K562 (cell line): ENCODE results near the gene ADNP2.

Experiments
- ATF2 ChIP-seq: sonication (generic); formaldehyde crosslinking; IDR thresholded peaks from 2 replicates; pipeline ENCODE4 v1.8.1; 2022; ENCODE audit warnings: missing genetic modification reagents
- MYC ChIP-seq, 2 experiments: fragments of 250-450 bp in 1 of 2; sonication (Bioruptor Pico) in 1 of 2; IDR thresholded peaks; 2 replicates each; pipeline versions ENCODE4 v1.5.1 to v1.6.1; 2012 to 2021; ENCODE audit warnings: low read depth in 2 of 2, borderline replicate concordance in 1 of 2, improper control_type of control experiment in 1 of 2, low read length in 1 of 2, mild to moderate bottlenecking in 1 of 2, moderate library complexity in 1 of 2
- POLR2A ChIP-seq: fragments of 450-650 bp; conservative IDR thresholded peaks from 2 replicates; pipeline ENCODE4 v1.6.1; 2016
- PREB ChIP-seq: sonication (generic); formaldehyde crosslinking; IDR thresholded peaks from 2 replicates; pipeline ENCODE4 v1.8.1; 2023; ENCODE audit warnings: mild to moderate bottlenecking, missing genetic modification reagents
- SPI1 ChIP-seq: IDR thresholded peaks from 2 replicates; pipeline ENCODE4 v1.6.1; 2011; ENCODE audit warnings: low read depth, low read length, control low read depth, borderline replicate concordance
- TAF15 ChIP-seq: fragments of 200-400 bp; formaldehyde crosslinking; IDR thresholded peaks from 2 replicates; pipeline ENCODE4 v1.6.1; 2017; ENCODE audit warnings: mild to moderate bottlenecking, low read depth, low read length, moderate library complexity
- ZNF740 ChIP-seq, 3 experiments: fragments of 200-800 bp in 1 of 3; sonication (Bioruptor generic) in 1 of 3; sonication (generic) in 1 of 3; formaldehyde crosslinking in 1 of 3; IDR thresholded peaks; 2 replicates each; pipeline versions ENCODE4 v1.6.1 to v1.8.0; 2016 to 2022; ENCODE audit warnings: mild to moderate bottlenecking in 2 of 3, missing compliant biosample characterization in 2 of 3, missing genetic modification characterization in 2 of 3, missing genetic modification reagents in 1 of 3

- TF ChIP-seq MYC (IDR thresholded peaks at IDR 0.05; ENCODE audit: low read depth, low read length) (no peak), MYC (CRISPR knock-in tag; IDR thresholded peaks at IDR 0.05; ENCODE audit: borderline replicate concordance, low read depth) (no peak), SPI1 (no peak), PREB (CRISPR knock-in tag) (no peak), ZNF740 (CRISPR knock-in tag; IDR thresholded peaks at IDR 0.05) (no peak), ZNF740 (tag; IDR thresholded peaks at IDR 0.05) (no peak), ATF2 (CRISPR knock-in tag) (no peak), POLR2A (no peak), TAF15 (no peak)
Observed at GRCh38 chr18:80168346-80168745, 59.3 kb downstream of the ADNP2 start.
